Measurements from ENCODE around the gene PCSK5.
A peak's percentile ranks its signal among the peaks of the same experiment; 100 is the strongest.

PCSK5 gene

DNA sequence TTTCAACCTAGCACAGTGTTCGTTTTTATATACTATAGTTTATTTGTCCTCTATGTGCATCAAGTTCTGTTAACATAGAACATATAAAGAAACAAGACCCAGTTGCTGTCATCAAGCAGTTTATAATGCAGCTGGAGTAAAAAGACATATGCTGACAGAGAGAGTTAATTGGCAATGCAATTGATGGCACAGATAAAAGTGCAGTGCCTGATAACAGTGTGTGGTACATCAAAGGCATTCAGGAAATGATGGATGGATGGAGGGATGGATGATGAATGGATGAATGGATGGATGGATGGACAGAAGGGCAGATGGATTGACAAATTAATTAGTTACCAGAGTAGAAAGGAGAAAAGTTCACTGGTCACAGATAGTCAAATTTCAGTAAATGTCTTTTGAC lies 264.9 kb downstream of the PCSK5 start:
- no peak for DNase-seq

DNA sequence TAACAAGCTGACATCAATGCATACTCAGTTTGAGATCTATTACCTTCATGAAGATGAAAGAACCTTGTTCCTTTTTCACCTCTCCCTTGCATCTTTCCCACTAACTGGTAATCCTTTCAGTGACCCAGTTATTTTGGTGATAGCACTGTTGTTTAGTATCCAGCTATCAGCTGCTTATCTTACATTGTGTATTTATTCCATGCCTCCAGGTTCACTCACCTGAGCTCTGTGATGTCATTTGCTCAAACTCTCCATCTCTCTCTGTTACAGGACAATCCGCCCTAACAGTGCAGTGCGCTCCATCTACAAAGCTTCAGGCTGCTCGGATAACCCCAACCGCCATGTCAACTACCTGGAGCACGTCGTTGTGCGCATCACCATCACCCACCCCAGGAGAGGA lies 268.2 kb downstream of the PCSK5 start:
- no peak for DNase-seq

DNA sequence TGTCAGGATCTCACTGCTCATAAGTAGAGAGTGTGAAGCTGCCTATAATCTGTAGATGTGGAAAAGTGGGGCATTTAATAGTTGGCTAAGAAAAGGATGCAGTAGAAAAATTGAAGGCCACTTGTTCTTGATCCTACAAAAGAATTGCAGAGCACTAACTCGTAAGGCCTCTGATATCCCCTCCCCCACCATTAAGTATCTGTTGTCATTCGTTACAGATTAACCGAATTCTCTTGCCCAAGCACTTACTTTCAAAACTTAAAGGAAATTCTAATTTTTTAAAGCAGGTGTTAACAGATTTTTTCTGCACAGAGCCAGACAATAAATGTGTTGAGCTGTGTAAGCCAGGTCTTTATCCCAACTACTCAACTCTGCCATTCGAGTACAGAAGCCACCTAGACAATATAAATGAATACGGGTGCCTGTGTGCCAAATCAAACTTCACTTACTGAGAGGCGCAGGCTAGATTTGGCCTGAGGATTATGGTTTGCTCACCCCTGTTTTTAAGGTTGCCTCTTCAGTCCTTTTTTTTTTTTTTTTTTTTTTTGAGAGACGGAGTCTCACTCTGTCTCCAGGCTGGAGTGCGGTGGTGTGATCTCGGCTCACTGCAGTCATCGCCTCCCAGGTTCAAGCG lies 268.9 kb downstream of the PCSK5 start:
- DNase-seq: no peak

DNA sequence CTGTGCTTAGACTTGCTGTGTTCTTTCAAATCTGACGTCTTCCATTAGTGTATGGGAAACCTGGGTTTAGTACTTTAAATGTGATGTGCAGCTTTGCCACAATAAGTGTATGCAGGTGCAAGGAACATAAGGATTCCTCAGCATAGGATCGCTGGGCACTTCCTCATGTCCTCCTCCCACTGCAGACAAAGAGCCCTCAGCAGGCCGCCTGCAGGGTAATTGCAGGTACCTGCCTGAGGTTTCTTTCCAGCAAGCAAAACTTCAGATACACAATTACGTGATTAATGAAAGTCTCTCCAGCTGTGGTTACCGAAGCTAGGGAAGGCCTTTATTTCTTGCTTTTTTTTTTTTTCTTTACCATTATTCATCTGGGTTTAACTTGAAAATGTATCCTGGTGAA lies 270.6 kb downstream of the PCSK5 start:
- DNase-seq: peak in 1 of 2 experiments; percentile 27

DNA sequence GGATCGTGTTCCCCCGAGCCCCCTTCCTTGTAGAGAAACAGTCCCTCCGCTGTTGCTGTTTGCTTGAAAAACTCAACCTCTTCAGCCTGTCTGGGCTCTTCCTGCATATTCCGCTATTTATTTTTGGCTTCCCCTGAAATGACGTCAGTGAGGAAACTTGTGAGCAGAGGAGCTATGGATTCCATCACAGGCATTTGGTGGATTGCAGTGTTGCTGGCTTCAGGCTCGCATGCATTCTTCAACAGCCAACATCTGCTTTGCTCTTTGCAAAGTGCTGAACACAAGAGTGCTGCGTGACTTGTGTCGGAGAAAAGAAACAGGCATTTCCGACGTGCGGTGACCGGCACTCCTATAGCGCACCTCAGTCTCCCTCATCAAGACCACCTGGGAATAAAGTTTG lies 271.1 kb downstream of the PCSK5 start:
- DNase-seq: no peak

DNA sequence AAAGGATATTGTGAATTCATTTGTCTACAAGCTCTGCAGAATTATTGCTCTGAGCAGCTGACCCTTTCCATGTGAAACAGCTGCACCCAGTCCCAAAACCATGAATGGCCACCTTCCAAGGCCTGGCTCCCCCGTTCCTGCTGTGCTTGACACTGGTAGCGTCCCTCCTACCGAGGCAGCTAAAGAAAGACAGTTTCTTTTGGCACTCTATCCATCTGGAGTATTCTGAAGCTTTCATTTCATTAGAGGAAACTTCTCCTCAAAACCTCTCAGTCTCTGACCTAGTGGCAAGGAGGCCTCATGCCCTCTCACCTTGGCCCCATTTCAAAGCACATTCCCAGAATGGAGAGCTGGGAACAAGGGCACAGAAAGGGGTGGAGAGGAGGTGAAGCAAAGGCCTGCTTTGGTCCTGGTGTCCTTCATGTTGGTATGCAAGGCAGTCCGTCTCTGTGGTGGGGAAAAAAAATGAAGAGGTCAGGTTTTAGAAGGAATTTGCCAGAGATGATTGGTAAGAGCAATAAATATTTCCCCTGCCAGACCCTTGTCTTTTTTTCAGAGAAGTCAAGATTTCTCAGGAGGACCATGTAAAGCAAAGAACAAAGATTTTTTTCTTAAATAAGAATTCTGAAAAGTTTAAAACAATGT lies 271.7 kb downstream of the PCSK5 start:
- DNase-seq: no peak

DNA sequence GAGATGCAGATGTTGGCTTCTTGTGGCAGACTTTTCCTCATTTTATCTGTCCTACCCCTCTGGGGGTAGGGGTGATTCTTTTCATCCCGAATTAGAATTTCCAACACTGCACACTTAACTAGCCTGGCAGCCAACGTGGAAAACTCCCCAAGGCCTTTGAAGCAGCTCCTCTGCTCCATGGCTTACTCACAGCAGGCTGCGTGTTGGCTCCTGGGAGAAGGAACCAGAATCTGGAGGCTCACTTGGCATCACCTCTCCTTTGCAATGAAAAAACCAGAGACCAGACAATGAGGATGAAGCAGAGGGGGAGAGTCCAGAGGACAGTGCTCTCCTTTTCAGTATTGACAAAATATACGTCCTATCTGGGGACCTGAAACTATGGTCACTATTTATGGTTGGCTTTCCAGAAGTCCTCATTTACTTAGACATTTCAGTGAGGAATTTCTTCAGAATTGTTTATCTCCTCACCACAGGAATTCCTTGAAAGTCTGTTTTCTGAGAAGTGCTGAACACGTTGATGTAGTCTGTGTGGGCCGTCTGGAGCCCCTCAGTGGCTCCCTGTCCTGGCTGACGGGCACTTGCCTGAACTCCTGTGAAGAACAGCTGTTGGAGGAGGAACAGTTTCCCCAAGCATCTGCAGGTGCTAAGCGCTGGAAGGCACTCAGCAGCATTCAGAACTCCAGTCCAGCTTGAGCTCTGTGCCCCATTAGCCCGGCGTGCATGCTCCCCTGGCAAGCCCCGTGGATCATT lies 272.5 kb downstream of the PCSK5 start:
- no peak for DNase-seq

DNA sequence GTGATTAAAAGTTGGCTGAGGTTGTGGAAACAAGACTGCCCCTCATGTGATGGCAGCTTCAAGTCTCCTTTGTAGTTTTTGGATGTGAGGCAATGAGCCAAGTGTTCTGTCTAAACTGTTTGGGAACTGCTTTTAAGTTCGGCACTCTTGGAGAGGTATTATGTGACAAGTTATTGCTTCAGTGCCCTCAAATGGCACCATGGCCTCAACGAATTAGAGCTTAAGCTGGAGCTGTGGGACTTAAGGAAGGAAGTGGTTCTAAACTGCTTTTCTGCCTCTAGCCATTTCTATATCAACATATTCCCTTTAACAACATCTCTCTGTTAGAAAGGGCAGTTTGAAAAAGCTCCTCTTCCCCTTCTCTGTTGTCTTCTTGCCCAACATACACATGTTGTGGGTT lies 276.1 kb downstream of the PCSK5 start:
- no peak for DNase-seq

DNA sequence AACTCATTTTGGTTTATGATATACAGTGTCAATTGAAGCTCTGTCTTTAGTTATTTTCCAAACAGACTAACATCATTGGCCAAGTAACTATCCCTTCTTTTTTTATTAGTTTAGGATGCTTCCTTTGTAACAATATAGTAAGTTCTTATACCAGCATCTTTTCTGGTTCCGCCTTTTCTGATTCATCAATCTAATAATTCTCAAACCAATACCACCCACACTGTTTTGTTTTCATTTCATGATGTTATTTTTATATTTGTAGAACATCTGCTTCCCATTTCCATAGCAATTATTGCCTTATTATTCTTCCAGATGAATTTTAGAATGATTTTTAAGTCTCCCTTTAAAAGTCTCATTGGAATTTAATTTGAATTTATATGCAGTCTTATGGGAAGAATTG lies 285.7 kb downstream of the PCSK5 start:
- no peak for DNase-seq

DNA sequence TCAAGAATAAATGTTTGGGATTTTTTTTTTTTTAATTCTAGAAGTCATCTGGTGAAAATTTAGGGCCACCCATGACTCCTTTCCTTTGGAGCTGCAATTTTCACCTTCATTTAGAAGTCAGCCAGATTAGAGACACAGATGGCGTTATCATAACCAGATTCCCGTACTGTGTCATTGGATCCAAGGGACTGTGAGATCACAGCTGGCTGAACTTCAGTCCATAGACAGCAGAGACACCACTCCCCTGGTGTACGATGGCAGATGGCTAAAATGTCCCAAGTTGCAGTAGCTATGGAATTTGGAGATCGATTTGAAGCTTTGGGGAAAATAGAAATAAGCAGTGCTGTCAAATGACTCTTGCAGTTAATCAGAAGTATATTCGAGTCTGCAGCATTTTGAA lies 287.5 kb downstream of the PCSK5 start:
- no peak for DNase-seq

DNA sequence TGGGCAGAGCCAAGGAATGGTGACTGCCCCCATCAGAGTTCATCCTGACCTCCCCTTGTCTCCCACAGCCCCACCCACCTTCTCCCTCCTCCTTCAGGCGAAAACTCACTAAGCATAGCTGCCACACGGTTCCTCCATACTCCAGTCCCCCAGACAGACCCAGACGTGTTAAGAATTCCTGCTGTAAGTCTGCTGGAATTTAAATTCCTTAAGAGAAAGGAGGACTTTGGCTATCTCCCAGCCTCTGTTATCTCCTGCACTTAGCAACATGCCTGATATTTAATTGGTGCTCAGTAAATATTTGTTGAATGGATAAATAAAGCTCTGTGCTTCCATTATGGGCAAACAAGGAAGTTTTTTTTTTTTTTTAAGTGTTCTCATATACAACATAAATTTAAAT lies 290.1 kb downstream of the PCSK5 start:
- DNase-seq: no peak

DNA sequence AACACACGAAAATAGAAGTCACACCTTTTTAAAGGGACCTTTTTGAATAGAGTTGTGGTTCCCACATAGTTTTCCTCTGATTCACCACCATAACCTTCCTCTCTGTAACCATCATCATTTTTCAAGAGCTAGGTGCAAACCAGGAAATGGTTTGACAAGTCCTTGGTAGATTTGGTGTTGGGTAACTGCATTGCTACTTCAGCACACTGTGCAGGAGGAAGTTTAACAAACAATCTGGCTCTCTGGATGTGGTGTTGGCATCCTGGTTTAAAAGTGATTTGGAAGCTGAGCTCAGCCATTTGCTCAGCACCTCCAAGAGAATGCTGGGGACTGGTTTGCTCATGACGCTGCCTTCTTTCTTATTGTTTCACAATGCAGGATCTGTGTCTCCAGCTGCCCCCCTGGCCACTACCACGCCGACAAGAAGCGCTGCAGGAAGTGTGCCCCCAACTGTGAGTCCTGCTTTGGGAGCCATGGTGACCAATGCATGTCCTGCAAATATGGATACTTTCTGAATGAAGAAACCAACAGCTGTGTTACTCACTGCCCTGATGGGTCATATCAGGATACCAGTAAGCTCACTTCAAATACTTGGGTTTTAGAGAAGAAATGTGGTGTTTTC lies 290.7 kb downstream of the PCSK5 start:
- no peak for DNase-seq

DNA sequence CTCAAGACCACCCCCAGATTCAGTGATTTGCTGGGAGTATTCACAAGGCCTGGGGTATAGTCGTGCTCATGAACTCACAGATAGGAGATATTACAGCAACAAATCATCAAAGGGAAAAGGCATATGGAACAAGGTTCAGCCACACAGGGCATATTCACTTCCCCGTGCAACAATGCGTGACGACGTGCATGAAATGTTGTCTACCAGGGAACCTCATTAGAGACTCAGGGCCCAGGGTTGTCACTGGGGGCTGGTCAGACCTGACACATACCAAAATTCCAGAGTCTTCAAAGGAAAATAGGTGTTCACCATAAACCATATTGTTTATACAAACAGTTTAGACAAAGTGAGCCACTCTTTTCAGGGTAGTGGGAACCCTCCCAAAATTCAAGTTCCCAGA lies 291.3 kb downstream of the PCSK5 start:
- no peak for DNase-seq

DNA sequence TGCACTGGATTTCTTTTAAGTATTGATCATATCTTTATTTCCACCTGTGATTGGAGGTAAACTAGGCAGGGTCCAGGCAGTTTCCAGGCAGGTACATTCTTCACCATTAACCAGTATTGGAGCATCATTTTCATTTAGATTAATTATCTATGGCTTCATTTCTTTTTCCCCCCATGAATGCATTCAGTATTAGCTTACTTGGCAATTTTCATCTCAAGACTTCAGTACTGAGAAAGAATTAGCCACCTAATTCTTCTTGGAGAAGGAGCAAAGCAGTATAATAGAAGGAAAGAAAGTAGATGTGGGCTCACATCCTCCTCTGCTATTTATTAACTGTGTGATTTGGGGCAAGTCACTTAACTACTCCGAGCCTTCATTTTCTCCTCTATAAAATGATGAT lies 295.0 kb downstream of the PCSK5 start:
- DNase-seq: no peak

DNA sequence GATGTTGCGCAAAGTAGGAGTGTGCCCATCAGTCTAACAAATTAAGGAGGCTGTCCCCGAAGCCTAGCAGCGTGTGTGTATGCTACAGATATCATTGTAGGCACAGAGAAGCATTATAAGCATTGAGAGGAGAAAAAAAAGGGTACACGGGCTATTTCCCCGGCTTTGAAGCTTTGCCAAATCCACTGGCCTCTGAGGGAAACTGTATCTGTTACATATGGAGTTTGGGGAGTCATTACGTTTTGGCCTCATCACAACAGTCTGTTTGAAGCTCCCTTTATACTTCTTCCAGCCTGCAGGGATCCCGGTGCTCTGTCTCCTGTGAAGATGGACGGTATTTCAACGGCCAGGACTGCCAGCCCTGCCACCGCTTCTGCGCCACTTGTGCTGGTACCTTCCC lies 297.8 kb downstream of the PCSK5 start:
- DNase-seq: no peak

DNA sequence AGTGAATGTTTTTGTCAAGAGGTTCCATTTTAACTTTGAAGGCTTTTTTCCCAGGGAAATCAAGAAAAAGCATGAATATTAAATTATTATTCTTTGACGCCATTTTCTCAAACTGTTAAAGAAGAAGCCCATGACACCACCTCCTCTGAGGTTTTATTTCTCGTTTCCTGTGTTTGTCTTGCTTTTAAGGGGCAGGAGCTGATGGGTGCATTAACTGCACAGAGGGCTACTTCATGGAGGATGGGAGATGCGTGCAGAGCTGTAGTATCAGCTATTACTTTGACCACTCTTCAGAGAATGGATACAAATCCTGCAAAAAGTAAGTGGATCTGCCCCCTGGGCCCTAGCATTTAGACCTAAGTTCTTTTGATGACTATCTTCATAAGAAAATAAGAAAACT lies 298.4 kb downstream of the PCSK5 start:
- no peak for DNase-seq

DNA sequence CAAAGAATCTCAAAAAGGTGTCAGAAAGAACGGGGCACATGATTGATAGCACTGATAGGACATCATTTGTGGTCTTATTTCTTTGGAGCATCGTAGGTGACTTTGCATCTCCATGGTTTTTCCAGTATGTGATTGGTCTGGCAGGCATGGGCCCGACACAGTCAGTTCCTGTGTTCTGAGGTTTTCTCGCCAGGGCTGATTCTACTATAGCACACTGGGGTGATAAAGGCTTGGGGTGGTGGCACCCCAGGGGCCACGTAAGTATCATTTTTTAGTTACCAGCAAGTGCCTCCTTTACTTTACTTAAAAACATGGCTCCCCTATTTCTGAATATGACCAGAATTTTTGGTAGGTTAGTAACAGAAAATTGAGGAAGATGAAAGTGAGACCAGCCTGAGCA lies 301.0 kb downstream of the PCSK5 start:
- no peak for DNase-seq

DNA sequence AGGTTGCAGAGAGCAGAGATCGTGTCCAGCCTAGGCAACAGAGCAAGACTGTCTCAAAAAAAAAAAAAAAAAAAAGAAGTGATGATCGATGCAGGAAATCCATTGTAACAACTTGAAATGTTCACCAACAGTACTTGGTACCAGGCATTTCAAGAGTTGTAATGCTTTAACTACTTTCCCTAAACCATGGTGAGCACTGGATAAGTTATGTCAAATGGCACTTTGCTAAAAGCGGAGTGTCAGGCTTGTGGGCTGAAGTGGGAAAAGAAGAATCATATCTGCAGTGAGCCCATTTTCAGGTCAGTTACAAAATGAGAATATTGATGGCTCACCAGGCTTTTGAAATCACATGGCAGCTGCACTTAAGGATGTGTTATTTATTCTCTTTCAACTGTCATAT lies 301.5 kb downstream of the PCSK5 start:
- no peak for DNase-seq

DNA sequence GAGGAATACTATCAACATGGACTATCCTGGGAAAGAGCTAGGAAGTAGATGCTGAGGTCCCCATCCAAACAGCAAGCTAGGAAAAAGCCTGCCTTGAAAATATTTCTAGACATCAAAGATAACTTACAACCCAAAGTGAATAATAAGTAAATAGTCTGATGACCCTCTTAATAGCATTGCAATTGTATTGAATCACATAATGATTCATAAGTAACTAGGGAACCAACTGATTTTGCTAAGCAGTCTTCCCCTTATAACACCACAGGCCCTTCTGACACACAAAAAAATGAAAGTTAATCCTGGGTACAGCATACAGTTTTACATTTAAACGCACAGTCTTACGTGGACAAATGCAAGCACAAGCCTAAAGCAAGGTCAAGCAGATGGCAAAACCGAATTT lies 304.4 kb downstream of the PCSK5 start:
- no peak for DNase-seq

DNA sequence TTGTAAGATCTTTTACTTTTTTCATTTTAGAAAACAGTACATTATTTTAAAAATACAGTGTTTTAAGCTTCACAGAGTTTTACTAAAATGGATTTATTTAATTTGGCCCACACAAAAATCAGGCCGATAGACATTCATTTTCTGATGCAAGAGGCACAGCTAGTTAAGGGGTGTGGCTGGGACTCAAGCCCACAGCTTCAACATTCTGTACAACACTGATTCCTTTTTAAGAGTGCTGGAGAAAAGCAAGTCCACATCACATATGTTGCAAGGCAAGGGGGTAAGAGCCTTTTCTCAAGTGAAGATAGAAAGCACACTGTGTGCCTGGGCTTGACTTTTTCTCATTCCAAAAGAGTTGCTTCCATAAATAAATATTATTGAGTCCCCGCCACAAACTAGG lies 307.9 kb downstream of the PCSK5 start:
- DNase-seq: no peak

DNA sequence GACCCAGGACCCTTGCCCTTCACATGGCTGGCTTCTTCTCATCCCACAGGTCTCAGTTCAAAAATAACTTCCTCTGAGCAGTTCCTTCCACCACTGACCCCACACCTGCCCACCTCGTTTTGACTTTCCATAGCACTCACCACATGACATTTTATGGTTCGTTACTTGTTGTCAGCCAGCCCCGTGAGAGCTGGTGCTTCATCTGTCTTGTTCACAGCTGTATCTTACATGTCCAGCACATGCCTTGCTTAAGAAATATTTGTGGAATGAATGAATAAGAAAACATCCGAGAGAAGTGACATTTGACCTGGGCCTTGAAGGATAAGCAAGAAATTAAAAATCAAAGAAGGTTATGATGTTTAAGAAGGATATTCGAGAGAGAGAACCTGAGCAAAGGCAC lies 309.8 kb downstream of the PCSK5 start:
- no peak for DNase-seq

DNA sequence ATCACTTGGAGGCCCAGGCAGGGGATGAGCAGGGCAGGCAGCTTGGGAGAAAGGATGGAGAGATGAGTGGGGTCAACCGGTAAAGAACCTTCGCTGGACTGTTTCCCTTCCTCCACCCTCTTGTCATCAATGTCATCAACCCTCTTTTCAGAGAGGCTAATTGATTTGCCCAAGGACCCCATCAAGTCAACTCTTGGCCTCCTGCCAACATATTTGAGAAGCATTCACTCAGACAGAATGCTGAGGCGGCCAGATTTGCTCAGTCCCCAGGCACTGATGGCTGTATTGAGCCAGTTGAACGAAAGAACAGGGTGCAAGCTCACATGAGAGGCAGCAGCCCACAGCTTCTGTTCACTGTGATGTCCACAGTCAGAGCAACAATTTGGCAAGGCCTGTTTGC lies 310.3 kb downstream of the PCSK5 start:
- no peak for DNase-seq

DNA sequence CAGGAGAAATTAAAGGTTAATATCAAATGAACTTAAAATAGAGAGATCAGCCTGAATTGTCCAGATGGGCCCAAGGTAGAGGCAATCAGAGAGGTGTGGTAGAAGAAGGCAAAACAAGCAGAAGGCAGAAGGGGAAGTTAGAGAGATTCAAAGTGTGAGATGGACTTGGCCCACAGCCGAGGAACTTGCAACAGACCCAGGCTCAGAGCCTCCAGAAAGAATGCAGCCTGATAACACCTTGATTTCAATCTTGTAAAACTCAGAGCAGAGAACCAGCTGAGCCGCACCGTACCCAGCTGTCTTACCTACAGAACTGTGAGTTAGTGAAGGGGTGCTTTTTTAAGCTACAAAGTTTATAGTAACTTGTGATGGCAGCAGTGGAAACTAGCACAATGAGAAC lies 312.9 kb downstream of the PCSK5 start:
- no peak for DNase-seq

DNA sequence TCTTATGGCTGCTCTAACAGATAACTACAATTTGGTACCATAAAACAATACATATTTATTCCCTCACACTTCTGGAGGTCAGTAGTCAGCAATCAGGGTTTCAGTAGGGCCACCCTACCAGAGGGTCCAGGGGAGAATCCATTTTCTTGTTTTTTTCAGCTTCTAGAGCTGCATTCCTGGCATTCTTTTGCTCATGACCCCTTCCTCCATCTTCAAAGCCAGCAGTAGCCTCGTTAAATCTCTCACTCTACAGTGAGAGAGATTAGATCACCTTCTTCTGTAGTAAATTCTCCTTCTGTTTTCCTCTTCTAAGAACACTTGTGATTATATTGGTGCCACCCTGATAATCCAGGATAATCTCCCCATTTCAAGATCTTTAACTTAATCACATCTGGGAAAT lies 316.3 kb downstream of the PCSK5 start:
- DNase-seq: no peak
